GM12878 (cell line): Measurements from ENCODE around the gene COL19A1. TPM values are rescaled to one million over a fixed set of nuclear protein-coding genes. Genes with fewer than 3 reads are reported as not detected.

Experiments
- ATAC-seq: fragments of 200-7000 bp; cut with Tn5 transposase; 3 replicates; pipeline ENCODE4 v1.9.1; 2020; ENCODE audit warnings: mild to moderate bottlenecking, moderate library complexity
- BruUV-seq: library from RNA; stranded (reverse); fragments of 400-500 nt; replicated peaks from 2 replicates; lab custom pipeline; 2021; lab: Mats Ljungman, UMichigan
- CTCF ChIA-PET: fragments of 300-600 bp; sonication (Branson Sonifier 250); formaldehyde crosslinking; extraction: SDS; loops from one replicate; lab custom pipeline; 2021; ENCODE audit warnings: inconsistent platforms; lab: Yijun Ruan, JAX
- POLR2A ChIA-PET: fragments of 350-600 bp; formaldehyde crosslinking; extraction: SDS; loops from one replicate; lab custom pipeline; 2021; ENCODE audit warnings: inconsistent platforms; lab: Charles Lee
- RAD21 ChIA-PET: fragments of 300-600 bp; sonication (Branson Sonifier 250); formaldehyde crosslinking; loops from one replicate; lab custom pipeline; 2023; ENCODE audit warnings: antibody characterized with exemption; ENCODE audit not compliant: unreplicated experiment; lab: Charles Lee
- SMC1A ChIA-PET: fragments of 300-600 bp; sonication (Branson Sonifier 250); formaldehyde crosslinking; loops from one replicate; lab custom pipeline; 2023; ENCODE audit not compliant: unreplicated experiment, uncharacterized antibody; lab: Charles Lee
- DNase-seq: peaks from one replicate; pipeline ENCODE4 v3.0.0-alpha.2; 2011; ENCODE audit warnings: low read depth, low spot score
- FAIRE-seq: peaks from 3 replicates; lab custom pipeline; 2011; peaks lifted over from hg19 to GRCh38; lab: Jason Lieb, UNC
- H2AFZ ChIP-seq: 2 replicates; pipeline ENCODE4 v1.6.0; 2011; ENCODE audit warnings: low read depth, low read length, control low read depth; ENCODE audit not compliant: control insufficient read depth
- H3K27ac ChIP-seq: 2 replicates; pipeline ENCODE4 v1.5.1; 2011; ENCODE audit warnings: control low read depth; ENCODE audit not compliant: control insufficient read depth, insufficient read depth
- H3K27me3 ChIP-seq, 2 experiments: replicated peaks in 1 of 2; 2 replicates each; pipeline versions ENCODE4 v1.6.0 to v1.6.1; 2011; ENCODE audit warnings: low read length in 1 of 2; ENCODE audit not compliant: control insufficient read depth in 2 of 2, insufficient read depth in 2 of 2
- H3K36me3 ChIP-seq, 2 experiments: 2 replicates each; pipeline ENCODE4 v1.5.1; 2011; ENCODE audit warnings: low read length in 1 of 2; ENCODE audit not compliant: control insufficient read depth in 2 of 2, insufficient read depth in 2 of 2
- H3K4me1 ChIP-seq: 2 replicates; pipeline ENCODE4 v1.6.1; 2011; ENCODE audit warnings: mild to moderate bottlenecking, low read length, moderate library complexity, mixed read lengths; ENCODE audit not compliant: control insufficient read depth, insufficient read depth
- H3K4me2 ChIP-seq: 2 replicates; pipeline ENCODE4 v1.6.0; 2011; ENCODE audit warnings: control low read depth; ENCODE audit not compliant: control insufficient read depth, insufficient read depth
- H3K4me3 ChIP-seq: fragments of 200-600 bp; sonication (generic); 2 replicates; pipeline ENCODE4 v1.5.1; 2016
- H3K79me2 ChIP-seq: 2 replicates; pipeline ENCODE4 v1.6.0; 2011; ENCODE audit warnings: low read length; ENCODE audit not compliant: control insufficient read depth, insufficient read depth
- H3K9ac ChIP-seq: 2 replicates; pipeline ENCODE4 v1.8.0; 2011; ENCODE audit warnings: low read length, control low read depth, mixed read lengths; ENCODE audit not compliant: control insufficient read depth, insufficient read depth
- H3K9me3 ChIP-seq: replicated peaks from 3 replicates; pipeline ENCODE4 v1.5.1; 2011; ENCODE audit warnings: mild to moderate bottlenecking, low read length; ENCODE audit not compliant: control insufficient read depth, insufficient read depth
- H4K20me1 ChIP-seq: 2 replicates; pipeline ENCODE4 v1.6.0; 2011; ENCODE audit not compliant: control insufficient read depth, insufficient read depth
- ASH2L ChIP-seq: fragments of 300-600, 200-600 bp; sonication (generic); IDR thresholded peaks from 2 replicates; pipeline ENCODE4 v1.6.1; 2017; ENCODE audit warnings: low read depth, mild to moderate bottlenecking, borderline replicate concordance
- CREB1 ChIP-seq: IDR thresholded peaks from 2 replicates; pipeline ENCODE4 v1.6.1; 2012; ENCODE audit warnings: low read depth, mild to moderate bottlenecking, inconsistent platforms
- FOXK2 ChIP-seq: fragments of 450-650 bp; IDR thresholded peaks from 2 replicates; pipeline ENCODE4 v1.6.1; 2017; ENCODE audit warnings: mild to moderate bottlenecking, moderate library complexity
- NFYB ChIP-seq: IDR thresholded peaks from 2 replicates; pipeline ENCODE4 v1.6.1; 2011; ENCODE audit warnings: low read depth, mild to moderate bottlenecking, low read length, improper control_type of control experiment, moderate library complexity; ENCODE audit not compliant: insufficient read depth
- ZBTB33 ChIP-seq: fragments of 450-650 bp; IDR thresholded peaks from 2 replicates; pipeline ENCODE4 v1.6.1; 2017; ENCODE audit warnings: mild to moderate bottlenecking
- ZNF217 ChIP-seq: fragments of 450-650 bp; IDR thresholded peaks from 2 replicates; pipeline ENCODE4 v1.6.1; 2017; ENCODE audit warnings: antibody characterized with exemption, mild to moderate bottlenecking
- ZNF622 ChIP-seq: fragments of 450-650 bp; IDR thresholded peaks from 2 replicates; pipeline ENCODE4 v1.6.1; 2017; ENCODE audit warnings: mild to moderate bottlenecking, inconsistent platforms
- WGBS: methylation state at CpG from one replicate; pipeline ENCODE4 v1.1.6; 2016; ENCODE audit warnings: low lambda C conversion rate; ENCODE audit not compliant: insufficient replicate concordance, insufficient coverage; ENCODE audit errors: missing lambda C conversion rate; 5-methylcytosine and 5-hydroxymethylcytosine counted together
- in situ Hi-C: fragments of 300-500 bp; cut with MboI; formaldehyde crosslinking; loops from 9 replicates; pipeline ENCODE4 v1.14.3; 2018; ENCODE audit warnings: mixed read lengths
- intact Hi-C: fragments of 100-400 bp; cut with micrococcal nuclease; formaldehyde crosslinking; loops from one replicate; pipeline ENCODE4 v1.14.2; 2022; ENCODE audit not compliant: unreplicated experiment
- polyA plus RNA-seq, 11 experiments: library from polyadenylated mRNA; depleted of rRNA in 4 of 11; unstranded in 6 of 11; stranded (reverse) in 5 of 11; fragments of >200 nt; fragmentation: Nextera tagmentation in 4 of 11; fragmentation: Illumina TruSeq in 1 of 11; extraction: Ambion mirVana in 4 of 11; extraction: Trizol in 1 of 11; gene quantifications; 1 replicate in 1 of 11; 2 replicates in 10 of 11; pipeline versions ENCODE4 v1.2.1 to v1.2.3, GENCODE V29; 2011 to 2016; ENCODE audit warnings: inconsistent platforms in 2 of 11, missing spikeins in 2 of 11, low read depth in 1 of 11
- total RNA-seq, 4 experiments: library from RNA; depleted of rRNA in 3 of 4; stranded (reverse); fragments of >200 nt in 3 of 4; fragmentation: Illumina TruSeq in 1 of 4; extraction: Trizol in 1 of 4; gene quantifications; 2 replicates each; pipeline versions ENCODE4 v1.2.1 to v1.2.3, GENCODE V29; 2013 to 2021

COL19A1 gene
- total and polyA plus RNA-seq, 10 of the 15 experiments (the other 5 are each of a cell fraction or from before 2014, with no cell fraction given) = 1.1 to 13.5 (median 4.1) TPM

- SMC1A ChIA-PET = interaction anchor here (1.0 to 1.1 kb wide), 2 partner anchors 22 to 365 kb away, joined by 3 read pairs; no protein-coding TSS in a partner anchor
- H3K9me3 ChIP-seq = no peaks in the 10 kb centered on the region
- POLR2A ChIA-PET = no interaction called here
- H3K9ac ChIP-seq = no peak overlapping the region
- no peak for DNase-seq
- no peak overlapping the region for H3K4me2 ChIP-seq
- no peaks in the 10 kb centered on the region for H3K79me2 ChIP-seq
- H3K27ac ChIP-seq = no peak overlapping the region
- H3K4me1 ChIP-seq = peaks cover 20% of the 10 kb centered on the region
- intact Hi-C loops = no loop called here
- FAIRE-seq = no peak
- TF ChIP-seq ASH2L (no peak), CREB1 (no peak), ZNF217 (no peak), NFYB (no peak), ZNF622 (no peak), FOXK2 (no peak), ZBTB33 (no peak)
- TF ChIP-seq, all 136 proteins: peak for 0
- Histone ChIP-seq H3K4me3 (no peak overlapping the region), H2AFZ (no peak overlapping the region), H4K20me1 (no peaks in the 10 kb centered on the region), H3K36me3 (peaks cover 0 to 4% of the 10 kb centered on the region in 2 experiments; a peak in 2 of 4 replicates), H3K27me3 (no peaks in the 10 kb centered on the region)
- WGBS = 100% methylated on average over 2 of the region's 2 CpGs
- no TSS peak for BruUV-seq
- no peak for ATAC-seq
- ChIA-PET CTCF (interaction anchor here (0.6 to 1.7 kb wide), 3 partner anchors 19 to 28 kb away, joined by 3 to 6 read pairs (median 4); no protein-coding TSS in a partner anchor), RAD21 (interaction anchor here (1.5 kb wide), 1 partner anchor 27 kb away, joined by 5 read pairs; no protein-coding TSS in a partner anchor)
- in situ Hi-C loops = no loop called here
Observed at GRCh38 chr6:70134542-70134941, 268.2 kb downstream of the COL19A1 start.
